GM13977 (cell line): ENCODE results near the gene EEF2K.
"Not testable (repeated sequence)": the region's sequence is repeated elsewhere in the genome, so short reads cannot be mapped to it uniquely, and the experiment has no call there.

Experiments
- DNase-seq: peaks from one replicate; pipeline ENCODE4 v3.0.0; 2012; ENCODE audit warnings: low spot score
- CTCF ChIP-seq: IDR thresholded peaks from 2 replicates; pipeline ENCODE4 v1.5.1; 2012; ENCODE audit warnings: mild to moderate bottlenecking, control low read depth; ENCODE audit not compliant: insufficient read depth; ENCODE audit errors: extremely low read depth, missing control alignments
- in situ Hi-C: fragments of 300-500 bp; cut with MboI; formaldehyde crosslinking; loops from one replicate; pipeline ENCODE4 v1.12.0; 2022; ENCODE audit warnings: low sequenced_read_pairs, low pct_unique_long_range_greater_than_20kb, mixed read lengths, inconsistent platforms; ENCODE audit not compliant: unreplicated experiment

The EEF2K gene

DNA sequence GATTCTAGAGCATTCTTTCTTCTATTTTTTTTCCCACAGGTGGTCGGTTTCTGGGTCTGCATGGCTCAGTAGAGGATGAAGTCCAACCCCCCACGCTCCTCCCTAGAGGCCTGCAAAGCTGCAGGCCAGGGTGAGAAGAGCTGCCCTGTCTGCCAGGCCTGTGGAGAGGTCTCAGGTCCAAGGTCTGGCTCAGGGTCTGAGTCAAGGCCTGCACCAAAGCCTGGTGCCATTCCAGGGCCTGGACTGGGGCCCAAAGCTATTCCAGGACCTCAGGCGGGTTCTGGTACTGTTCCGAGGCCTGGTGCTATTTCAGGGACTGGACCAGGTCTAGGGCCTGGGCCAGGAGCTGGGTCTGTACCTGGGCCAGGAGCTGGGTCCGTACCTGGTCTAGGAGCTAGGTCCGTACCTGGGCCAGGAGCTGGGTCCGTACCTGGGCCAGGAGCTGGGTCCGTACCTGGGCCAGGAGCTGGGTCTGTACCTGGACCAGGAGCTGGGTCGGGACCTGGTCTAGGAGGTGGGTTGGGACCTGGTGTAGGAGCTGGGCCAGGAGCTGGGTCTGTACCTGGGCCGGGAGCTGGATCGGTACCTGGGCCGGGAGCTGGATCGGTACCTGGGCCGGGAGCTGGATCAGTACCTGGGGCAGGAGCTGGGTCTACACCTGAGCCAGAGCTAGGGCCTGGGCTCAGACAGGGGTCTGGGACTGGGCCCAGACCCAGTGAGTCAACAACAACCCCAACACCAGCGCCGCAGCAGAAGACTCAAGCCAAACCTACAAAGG is 40.4 kb upstream of the EEF2K start:
- in situ Hi-C loops: no loop called here
- no peak for DNase-seq
- TF ChIP-seq CTCF: no peak

GRCh38 chr16:22171953-22172352 is 34.1 kb upstream of the EEF2K start:
- no peak for TF ChIP-seq CTCF
- DNase-seq: no peak
- in situ Hi-C loops: loop anchor here (10.0 kb wide), 1 partner anchor 77 kb away; the partner anchor contains the start of gene VWA3A

- in situ Hi-C loops: loop anchor here (10.0 kb wide), 1 partner anchor 78 kb away; the partner anchor contains the start of gene VWA3A
Observed at GRCh38 chr16:22172642-22173041, 33.4 kb upstream of the EEF2K start.

DNA sequence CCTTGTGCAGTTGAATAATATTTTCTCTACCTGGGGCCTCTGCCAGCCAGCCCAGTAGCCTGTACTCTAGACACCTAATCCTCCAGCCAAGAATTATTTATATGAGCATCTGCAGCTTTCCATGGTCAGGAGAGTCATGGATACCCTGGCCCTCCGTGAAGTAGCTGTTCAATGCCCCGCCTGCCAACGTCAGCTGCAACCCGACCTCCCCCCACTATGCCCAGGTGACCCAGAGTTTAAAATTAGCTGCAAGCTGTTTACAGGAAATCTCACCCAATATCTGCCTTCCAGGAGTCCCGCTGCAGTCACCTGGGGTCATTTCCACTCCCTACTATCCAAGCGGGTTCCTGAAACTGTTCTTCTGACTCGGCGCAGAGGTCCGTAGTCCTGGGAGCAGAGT is 31.4 kb upstream of the EEF2K start:
- no peak for TF ChIP-seq CTCF
- in situ Hi-C loops: loop anchor here (10.0 kb wide), 1 partner anchor 80 kb away; the partner anchor contains the start of gene VWA3A
- DNase-seq: no peak

More at GRCh38 chr16:22172642-22173041, 33.4 kb upstream of the EEF2K start:
- not testable (repeated sequence) for DNase-seq

DNA sequence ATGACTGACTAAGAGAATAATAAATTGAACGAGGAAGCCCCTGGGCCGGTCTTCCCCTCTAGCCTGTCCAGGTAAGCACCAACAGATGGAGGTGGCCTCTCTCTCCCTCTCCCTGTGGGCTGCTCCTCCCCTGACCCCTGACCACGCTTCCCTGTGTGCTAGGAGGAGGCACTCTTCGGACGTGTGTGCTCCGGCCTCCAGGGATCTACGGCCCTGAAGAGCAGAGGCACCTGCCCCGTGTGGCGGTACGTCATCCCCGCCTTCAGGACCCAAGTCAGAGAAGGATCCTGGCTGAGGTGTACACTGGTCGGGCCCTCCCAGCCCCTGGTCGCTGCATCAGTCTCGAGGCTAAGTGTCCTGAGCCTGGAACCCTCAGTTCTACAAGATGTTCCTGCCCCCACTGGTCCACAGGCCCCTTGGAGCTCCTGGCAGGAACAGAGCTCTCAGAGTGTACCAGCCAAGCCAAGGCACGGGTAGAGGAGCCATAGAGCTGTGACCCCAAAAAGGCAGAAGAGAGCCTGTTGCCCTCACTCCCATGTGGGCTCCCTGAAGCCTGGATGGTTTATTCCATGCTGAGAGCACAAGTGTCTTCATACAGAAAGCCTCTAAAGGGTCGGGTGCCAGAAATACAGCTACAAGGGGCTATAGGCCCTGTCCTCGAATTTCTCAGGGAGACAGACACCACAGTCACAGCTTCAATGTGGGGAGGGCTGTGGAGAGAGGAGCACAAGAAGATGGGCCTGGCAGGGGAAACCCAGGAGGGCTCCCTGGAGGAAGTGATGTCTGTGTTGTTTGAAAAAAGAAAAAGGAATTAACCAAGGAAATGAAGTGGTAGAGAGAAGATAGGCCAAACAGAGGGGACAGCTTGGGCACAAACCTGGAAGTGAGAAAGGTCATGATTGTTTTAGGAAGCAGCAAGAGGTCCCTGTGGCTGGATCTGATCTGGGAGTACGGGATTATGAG is 27.8 kb upstream of the EEF2K start:
- TF ChIP-seq CTCF: no peak
- no peak for DNase-seq
- in situ Hi-C loops: loop anchor here (10.0 kb wide), 1 partner anchor 83 kb away; the partner anchor contains the start of gene VWA3A

DNA sequence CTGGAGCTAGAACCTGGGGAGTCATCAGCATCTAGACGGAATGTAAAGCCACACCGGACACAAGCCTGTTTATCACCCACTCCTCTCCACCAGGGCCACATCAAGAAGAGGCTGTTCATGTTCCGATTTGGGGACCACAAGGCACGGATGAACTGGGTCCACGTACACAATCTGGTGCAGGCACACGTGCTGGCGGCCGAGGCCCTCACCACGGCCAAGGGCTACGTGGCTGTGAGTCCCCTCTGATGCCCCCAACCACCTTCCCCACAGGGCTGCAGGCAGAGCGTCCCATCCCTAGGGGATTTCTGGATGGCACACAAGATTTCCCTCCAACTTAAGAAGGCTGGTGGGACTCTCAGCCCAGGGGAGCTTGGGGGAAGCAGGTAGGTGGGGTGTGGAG is 24.7 kb upstream of the EEF2K start:
- no peak for DNase-seq
- no peak for TF ChIP-seq CTCF
- in situ Hi-C loops: loop anchor here (10.0 kb wide), 1 partner anchor 187 kb away; no protein-coding TSS in a partner anchor

GRCh38 chr16:22181843-22182242 is 24.2 kb upstream of the EEF2K start:
- no peak for TF ChIP-seq CTCF
- DNase-seq: no peak
- in situ Hi-C loops: loop anchor here (10.0 kb wide), 1 partner anchor 187 kb away; no protein-coding TSS in a partner anchor
